ENCODE measurements around the gene NINL. TPM values are rescaled to one million over a fixed set of nuclear protein-coding genes. Genes with fewer than 3 reads are reported as not detected.

Gene NINL
- total and polyA plus RNA-seq, 12 donors: 1.3 to 17.9 (median 3.8) TPM

GRCh38 chr20:25459916-25460535 is 125.3 kb downstream of the NINL start:
- no peak for DNase-seq
- H3K27me3 ChIP-seq: no peaks in the 10 kb centered on the region
- H3K36me3 ChIP-seq: peaks cover 0 to 18% (median 0%) of the 10 kb centered on the region in 9 donors
- H3K9me3 ChIP-seq: no peaks in the 10 kb centered on the region
- ATAC-seq: no peak
- TF ChIP-seq, protein P1, sequence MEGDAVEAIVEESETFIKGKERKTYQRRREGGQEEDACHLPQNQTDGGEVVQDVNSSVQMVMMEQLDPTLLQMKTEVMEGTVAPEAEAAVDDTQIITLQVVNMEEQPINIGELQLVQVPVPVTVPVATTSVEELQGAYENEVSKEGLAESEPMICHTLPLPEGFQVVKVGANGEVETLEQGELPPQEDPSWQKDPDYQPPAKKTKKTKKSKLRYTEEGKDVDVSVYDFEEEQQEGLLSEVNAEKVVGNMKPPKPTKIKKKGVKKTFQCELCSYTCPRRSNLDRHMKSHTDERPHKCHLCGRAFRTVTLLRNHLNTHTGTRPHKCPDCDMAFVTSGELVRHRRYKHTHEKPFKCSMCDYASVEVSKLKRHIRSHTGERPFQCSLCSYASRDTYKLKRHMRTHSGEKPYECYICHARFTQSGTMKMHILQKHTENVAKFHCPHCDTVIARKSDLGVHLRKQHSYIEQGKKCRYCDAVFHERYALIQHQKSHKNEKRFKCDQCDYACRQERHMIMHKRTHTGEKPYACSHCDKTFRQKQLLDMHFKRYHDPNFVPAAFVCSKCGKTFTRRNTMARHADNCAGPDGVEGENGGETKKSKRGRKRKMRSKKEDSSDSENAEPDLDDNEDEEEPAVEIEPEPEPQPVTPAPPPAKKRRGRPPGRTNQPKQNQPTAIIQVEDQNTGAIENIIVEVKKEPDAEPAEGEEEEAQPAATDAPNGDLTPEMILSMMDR (IDR thresholded peaks at IDR 0.05): no peak
- intact Hi-C loops (cut with DNase I): loop anchor here in 2 of 10 donors (10.0 kb wide), 2 partner anchors 55 to 75 kb away; no protein-coding TSS in a partner anchor
- no peak overlapping the region for H3K27ac ChIP-seq
- H3K4me1 ChIP-seq: peaks cover 0 to 9% (median 3%) of the 10 kb centered on the region in 9 donors
- H3K4me3 ChIP-seq: no peak overlapping the region
- 74 to 85% methylated on average over 12 of the region's 12 CpGs for WGBS, 2 donors

DNA sequence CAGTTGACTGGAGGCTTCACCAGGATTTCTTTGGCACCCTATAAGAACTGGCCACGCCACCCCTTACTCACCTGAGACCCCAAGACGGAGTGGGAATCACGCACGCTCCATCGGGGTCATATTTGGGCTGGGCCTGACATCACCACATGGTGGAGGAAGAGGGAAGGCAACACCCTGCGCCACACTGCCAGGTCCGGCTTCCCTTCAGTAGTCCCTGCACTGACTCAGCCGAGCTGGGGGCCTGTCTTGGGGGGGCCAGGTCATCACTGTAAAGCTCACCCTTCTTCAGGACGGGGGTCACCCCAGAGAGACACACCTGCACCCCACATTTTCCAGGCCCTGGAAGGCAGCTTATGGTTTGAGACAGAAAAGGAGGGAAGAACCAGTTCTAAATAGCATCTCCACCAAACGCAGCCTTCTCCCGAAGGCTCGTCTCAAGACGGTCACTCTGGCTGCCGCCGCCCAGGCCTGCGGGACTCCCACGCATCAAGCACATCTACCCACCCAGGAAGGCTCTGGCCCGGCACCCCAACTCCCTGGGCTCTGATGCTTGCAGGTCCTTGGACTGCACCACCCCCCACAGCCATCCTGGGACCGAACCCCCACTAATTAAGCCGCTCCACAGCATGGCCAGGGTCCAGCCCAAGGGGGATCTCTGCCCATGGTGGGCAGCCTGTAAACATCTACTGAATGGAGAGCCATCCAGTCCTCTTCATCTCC is 126.1 kb downstream of the NINL start:
- H3K36me3 ChIP-seq: peaks cover 0 to 22% (median 0%) of the 10 kb centered on the region in 9 donors
- H3K4me3 ChIP-seq: no peak overlapping the region
- DNase-seq (no peak), ATAC-seq (no peak)
- no peaks in the 10 kb centered on the region for H3K9me3 ChIP-seq
- intact Hi-C loops (cut with DNase I): loop anchor here in 1 of 10 donors (10.0 kb wide), 1 partner anchor 56 kb away; no protein-coding TSS in a partner anchor
- WGBS, 2 donors: 88 to 96% methylated on average over 20 of the region's 20 CpGs
- H3K27ac ChIP-seq: no peak overlapping the region
- peaks cover 0 to 3% (median 0%) of the 10 kb centered on the region in 9 donors for H3K4me1 ChIP-seq
- H3K27me3 ChIP-seq: no peaks in the 10 kb centered on the region
- TF ChIP-seq, protein P1 (IDR thresholded peaks at IDR 0.05): no peak

DNA sequence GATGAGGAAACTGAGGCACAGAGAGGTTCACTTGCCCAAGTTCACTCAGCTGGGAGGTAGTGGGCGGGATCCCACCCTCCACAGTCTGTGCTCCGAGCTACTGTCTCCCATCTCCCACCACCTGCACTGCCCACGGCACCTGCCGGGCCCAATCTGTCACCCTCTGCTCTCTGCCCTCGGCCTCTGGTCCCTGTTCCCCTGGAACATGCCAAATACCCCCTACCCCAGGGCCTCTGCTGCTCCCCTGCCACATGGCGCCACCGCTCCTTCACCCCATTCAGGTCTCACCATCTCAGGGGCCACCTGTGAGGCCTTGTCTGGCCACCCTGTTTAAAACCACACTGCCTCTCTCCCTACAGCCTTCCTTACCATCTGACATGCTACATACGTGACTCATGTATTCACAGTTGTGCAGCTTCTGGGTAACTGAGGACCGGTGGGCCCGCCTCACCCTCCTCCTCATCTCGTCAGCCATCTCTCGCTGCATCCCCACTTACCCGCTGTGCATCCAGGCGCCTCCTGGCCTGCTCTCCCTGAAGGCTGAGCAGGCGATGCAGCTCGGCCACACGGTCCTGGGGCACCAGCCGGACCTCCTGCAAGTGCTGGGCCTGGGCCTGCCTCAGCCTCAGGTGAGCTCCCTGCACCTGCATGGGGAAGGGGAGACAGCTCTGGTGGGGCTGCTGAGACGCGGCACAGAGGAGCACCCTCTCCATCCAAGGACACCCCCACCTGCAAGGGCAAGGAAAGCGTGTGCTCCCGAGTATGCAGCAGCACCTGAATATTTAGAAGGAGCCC is 127.2 kb downstream of the NINL start:
- intact Hi-C loops (cut with DNase I): loop anchor here in 1 of 10 donors (10.0 kb wide), 1 partner anchor 57 kb away; no protein-coding TSS in a partner anchor
- TF ChIP-seq, protein P1 (IDR thresholded peaks at IDR 0.05): no peak
- WGBS, 2 donors: 91 to 94% methylated on average over 22 of the region's 22 CpGs
- no peak for DNase-seq
- no peaks in the 10 kb centered on the region for H3K9me3 ChIP-seq
- no peak overlapping the region for H3K4me3 ChIP-seq
- ATAC-seq: no peak
- H3K36me3 ChIP-seq: peaks cover 0 to 34% (median 0%) of the 10 kb centered on the region in 9 donors
- peaks cover 0 to 5% (median 0%) of the 10 kb centered on the region in 9 donors for H3K4me1 ChIP-seq
- H3K27ac ChIP-seq: no peak overlapping the region
- no peaks in the 10 kb centered on the region for H3K27me3 ChIP-seq

Data from heart right ventricle (tissue), 16 donors.